Measurements from ENCODE around the gene TPH2. TPM values are rescaled to one million over a fixed set of nuclear protein-coding genes. Genes with fewer than 3 reads are reported as not detected.

TPH2 gene
- total and polyA plus RNA-seq, 2 of the 13 experiments (the other 11 are each of a cell fraction or from before 2014, with no cell fraction given): not detected

DNA sequence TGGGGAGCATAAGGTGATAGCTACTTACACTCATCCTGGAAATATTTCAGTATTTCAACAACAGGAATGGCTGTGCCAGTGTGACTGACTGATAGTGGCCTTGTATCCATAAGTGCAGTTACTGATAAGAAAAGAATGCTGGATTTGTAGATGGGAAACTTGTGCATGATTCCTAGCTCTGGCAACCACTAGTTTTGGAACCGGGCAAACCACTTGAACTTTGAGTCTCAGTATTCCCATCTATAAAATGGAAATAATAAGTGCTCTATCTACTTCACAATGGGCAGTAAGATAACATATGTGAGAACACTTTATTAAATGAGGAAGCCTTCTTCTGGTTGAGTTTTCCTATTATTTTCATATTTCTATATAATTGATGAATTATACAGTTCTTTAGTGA lies 77.2 kb downstream of the TPH2 start:
- H3K4me2 ChIP-seq (ENCODE audit: low read depth, low read length): no peak overlapping the region
- H4K20me1 ChIP-seq (ENCODE audit: insufficient read depth, low read length): no peaks in the 10 kb centered on the region
- intact Hi-C loops (cut with micrococcal nuclease; ENCODE audit: unreplicated experiment) (loop anchor here (5.0 kb wide), 1 partner anchor 246 kb away; no protein-coding TSS in a partner anchor), in situ Hi-C loops (cut with HindIII; ENCODE audit: extremely low pct_ligation_motif_present, low pct_unique_long_range_greater_than_20kb) (no loop called here)
- DNase-seq (ENCODE audit: low spot score): no peak
- POLR2A ChIA-PET: no interaction called here
- H3K79me2 ChIP-seq (ENCODE audit: insufficient read depth, low read length): no peaks in the 10 kb centered on the region
- H3K9ac ChIP-seq (ENCODE audit: insufficient read depth, low read depth, low read length): no peak overlapping the region
- H3K36me3 ChIP-seq (replicated peaks in 1 of 2; ENCODE audit: control insufficient read depth in 1 of 2, insufficient read depth in 2 of 2, low read length in 2 of 2): no peaks in the 10 kb centered on the region
- H3K4me3 ChIP-seq (replicated peaks in 1 of 3; ENCODE audit: insufficient read depth in 1 of 3, low read depth in 2 of 3, low read length in 3 of 3): no peak overlapping the region
- FAIRE-seq: no peak
- peak; percentile 53 for TF ChIP-seq ZNF629 (CRISPR knock-in tag; conservative IDR thresholded peaks at IDR 0.05)
- TF ChIP-seq, protein P1, sequence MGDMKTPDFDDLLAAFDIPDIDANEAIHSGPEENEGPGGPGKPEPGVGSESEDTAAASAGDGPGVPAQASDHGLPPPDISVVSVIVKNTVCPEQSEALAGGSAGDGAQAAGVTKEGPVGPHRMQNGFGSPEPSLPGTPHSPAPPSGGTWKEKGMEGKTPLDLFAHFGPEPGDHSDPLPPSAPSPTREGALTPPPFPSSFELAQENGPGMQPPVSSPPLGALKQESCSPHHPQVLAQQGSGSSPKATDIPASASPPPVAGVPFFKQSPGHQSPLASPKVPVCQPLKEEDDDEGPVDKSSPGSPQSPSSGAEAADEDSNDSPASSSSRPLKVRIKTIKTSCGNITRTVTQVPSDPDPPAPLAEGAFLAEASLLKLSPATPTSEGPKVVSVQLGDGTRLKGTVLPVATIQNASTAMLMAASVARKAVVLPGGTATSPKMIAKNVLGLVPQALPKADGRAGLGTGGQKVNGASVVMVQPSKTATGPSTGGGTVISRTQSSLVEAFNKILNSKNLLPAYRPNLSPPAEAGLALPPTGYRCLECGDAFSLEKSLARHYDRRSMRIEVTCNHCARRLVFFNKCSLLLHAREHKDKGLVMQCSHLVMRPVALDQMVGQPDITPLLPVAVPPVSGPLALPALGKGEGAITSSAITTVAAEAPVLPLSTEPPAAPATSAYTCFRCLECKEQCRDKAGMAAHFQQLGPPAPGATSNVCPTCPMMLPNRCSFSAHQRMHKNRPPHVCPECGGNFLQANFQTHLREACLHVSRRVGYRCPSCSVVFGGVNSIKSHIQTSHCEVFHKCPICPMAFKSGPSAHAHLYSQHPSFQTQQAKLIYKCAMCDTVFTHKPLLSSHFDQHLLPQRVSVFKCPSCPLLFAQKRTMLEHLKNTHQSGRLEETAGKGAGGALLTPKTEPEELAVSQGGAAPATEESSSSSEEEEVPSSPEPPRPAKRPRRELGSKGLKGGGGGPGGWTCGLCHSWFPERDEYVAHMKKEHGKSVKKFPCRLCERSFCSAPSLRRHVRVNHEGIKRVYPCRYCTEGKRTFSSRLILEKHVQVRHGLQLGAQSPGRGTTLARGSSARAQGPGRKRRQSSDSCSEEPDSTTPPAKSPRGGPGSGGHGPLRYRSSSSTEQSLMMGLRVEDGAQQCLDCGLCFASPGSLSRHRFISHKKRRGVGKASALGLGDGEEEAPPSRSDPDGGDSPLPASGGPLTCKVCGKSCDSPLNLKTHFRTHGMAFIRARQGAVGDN (CRISPR knock-in tag; IDR thresholded peaks at IDR 0.05): no peak
- no peaks in the 10 kb centered on the region for H3K9me3 ChIP-seq (ENCODE audit: low read length)
- no peaks in the 10 kb centered on the region; a peak in 1 of 5 replicates for H3K27me3 ChIP-seq (ENCODE audit: control insufficient read depth in 1 of 2, insufficient read depth in 2 of 2, low read length in 2 of 2)
- CTCF ChIA-PET (ENCODE audit: low intra/inter-chr PET ratio, low total read pairs): no interaction called here
- WGBS (ENCODE audit: low lambda C conversion rate): 0% methylated on average over 1 of the region's 1 CpG
- ATAC-seq: no peak
- H2AFZ ChIP-seq (ENCODE audit: low read length): no peak overlapping the region
- H3K4me1 ChIP-seq (ENCODE audit: insufficient read depth, low read length): no peaks in the 10 kb centered on the region
- BruUV-seq (replicated peaks): no TSS peak
- H3K27ac ChIP-seq (ENCODE audit: extremely low read length, insufficient read depth, low read length): no peak overlapping the region

DNA sequence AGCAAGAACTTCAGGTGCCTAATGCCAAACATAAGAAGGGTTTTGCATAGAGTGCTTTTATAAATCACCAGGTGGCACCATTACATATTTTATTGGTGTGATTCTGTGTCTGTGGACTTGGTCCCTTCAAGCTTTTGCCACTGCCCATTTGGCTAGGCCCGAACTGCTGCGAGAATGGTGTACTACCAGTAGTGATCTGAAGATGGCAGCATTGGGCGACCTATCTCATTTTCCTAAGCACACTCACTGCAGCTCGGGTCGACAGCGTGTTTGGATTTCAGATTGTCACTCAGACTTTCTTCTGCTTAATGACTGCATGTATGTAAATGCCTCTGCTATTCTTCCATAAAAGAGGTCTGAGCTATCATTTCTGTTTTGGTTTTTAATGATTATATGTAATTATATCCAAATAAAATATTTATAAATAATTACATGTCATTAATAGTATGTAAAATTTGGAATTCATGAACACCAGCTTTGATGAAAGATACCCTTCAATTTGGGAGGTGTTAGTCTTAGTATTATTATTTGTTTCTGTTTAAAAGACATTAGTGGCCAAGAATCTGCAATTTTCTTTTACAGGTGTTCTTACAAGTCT lies 78.5 kb downstream of the TPH2 start:
- Histone ChIP-seq H4K20me1 (ENCODE audit: insufficient read depth, low read length) (no peaks in the 10 kb centered on the region), H3K4me3 (replicated peaks in 1 of 3; ENCODE audit: insufficient read depth in 1 of 3, low read depth in 2 of 3, low read length in 3 of 3) (no peak overlapping the region), H3K4me2 (ENCODE audit: low read depth, low read length) (no peak overlapping the region), H2AFZ (ENCODE audit: low read length) (no peak overlapping the region), H3K9me3 (ENCODE audit: low read length) (no peaks in the 10 kb centered on the region), H3K4me1 (ENCODE audit: insufficient read depth, low read length) (no peaks in the 10 kb centered on the region), H3K27ac (ENCODE audit: extremely low read length, insufficient read depth, low read length) (no peak overlapping the region), H3K36me3 (replicated peaks in 1 of 2; ENCODE audit: control insufficient read depth in 1 of 2, insufficient read depth in 2 of 2, low read length in 2 of 2) (no peaks in the 10 kb centered on the region), H3K27me3 (ENCODE audit: control insufficient read depth in 1 of 2, insufficient read depth in 2 of 2, low read length in 2 of 2) (no peaks in the 10 kb centered on the region; a peak in 1 of 5 replicates), H3K79me2 (ENCODE audit: insufficient read depth, low read length) (no peaks in the 10 kb centered on the region), H3K9ac (ENCODE audit: insufficient read depth, low read depth, low read length) (no peak overlapping the region)
- ChIA-PET CTCF (ENCODE audit: low intra/inter-chr PET ratio, low total read pairs) (no interaction called here), POLR2A (no interaction called here)
- 1% methylated on average over 6 of the region's 6 CpGs for WGBS (ENCODE audit: low lambda C conversion rate)
- ATAC-seq (peak; percentile 97), FAIRE-seq (peak; percentile 94), DNase-seq (ENCODE audit: low spot score) (peak; percentile 62)
- in situ Hi-C loops (cut with HindIII; ENCODE audit: extremely low pct_ligation_motif_present, low pct_unique_long_range_greater_than_20kb): no loop called here
- no TSS peak for BruUV-seq (replicated peaks)
- intact Hi-C loops (cut with micrococcal nuclease; ENCODE audit: unreplicated experiment): loop anchor here (5.0 kb wide), 1 partner anchor 245 kb away; no protein-coding TSS in a partner anchor
- TF ChIP-seq RAD21 (CRISPR knock-in tag; IDR thresholded peaks at IDR 0.05) (0 out of 2 replicates have a peak, but pooled peaks have one; percentile 56), ZNF10 (CRISPR knock-in tag; IDR thresholded peaks at IDR 0.05; ENCODE audit: borderline replicate concordance, low read depth) (no peak), ZFX (CRISPR knock-in tag; IDR thresholded peaks at IDR 0.05; ENCODE audit: low read depth) (peak; percentile 42), ZNF672 (CRISPR knock-in tag; IDR thresholded peaks at IDR 0.05) (no peak), NFE2 (CRISPR knock-in tag; IDR thresholded peaks at IDR 0.05) (no peak)
- TF ChIP-seq, protein P2, sequence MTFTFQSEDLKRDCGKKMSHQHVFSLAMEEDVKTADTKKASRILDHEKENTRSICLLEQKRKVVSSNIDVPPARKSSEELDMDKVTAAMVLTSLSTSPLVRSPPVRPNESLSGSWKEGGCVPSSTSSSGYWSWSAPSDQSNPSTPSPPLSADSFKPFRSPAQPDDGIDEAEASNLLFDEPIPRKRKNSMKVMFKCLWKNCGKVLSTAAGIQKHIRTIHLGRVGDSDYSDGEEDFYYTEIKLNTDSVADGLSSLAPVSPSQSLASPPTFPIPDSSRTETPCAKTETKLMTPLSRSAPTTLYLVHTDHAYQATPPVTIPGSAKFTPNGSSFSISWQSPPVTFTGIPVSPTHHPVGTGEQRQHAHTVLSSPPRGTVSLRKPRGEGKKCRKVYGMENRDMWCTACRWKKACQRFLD (CRISPR knock-in tag; IDR thresholded peaks at IDR 0.05; ENCODE audit: borderline replicate concordance): no peak

All from HepG2 (cell line).